HepG2 (cell line): ENCODE results near the gene L3MBTL4. TPM values are rescaled to one million over a fixed set of nuclear protein-coding genes. Genes with fewer than 3 reads are reported as not detected.

Experiments used
- ATAC-seq: fragments of 200-7000 bp; cut with Tn5 transposase; 3 replicates; pipeline ENCODE4 v1.9.1; 2020; ENCODE audit warnings: mild to moderate bottlenecking, moderate library complexity
- BruUV-seq: library from RNA; stranded (reverse); fragments of 400-500 nt; replicated peaks from 2 replicates; lab custom pipeline; 2021; lab: Mats Ljungman, UMichigan
- CTCF ChIA-PET: fragments of 300-600 bp; formaldehyde crosslinking; extraction: SDS; loops from one replicate; lab custom pipeline; 2021; ENCODE audit warnings: low total read pairs, inconsistent platforms, low intra/inter-chr PET ratio; lab: Yijun Ruan, JAX
- POLR2A ChIA-PET: fragments of 350-600 bp; sonication (Branson Sonifier 250); formaldehyde crosslinking; loops from one replicate; lab custom pipeline; 2020; ENCODE audit warnings: antibody characterized with exemption, inconsistent platforms; lab: Yijun Ruan, JAX
- DNase-seq: peaks from one replicate; pipeline ENCODE4 v3.0.0-alpha.2; 2015; ENCODE audit warnings: low spot score
- FAIRE-seq: peaks from 3 replicates; lab custom pipeline; 2011; peaks lifted over from hg19 to GRCh38; lab: Jason Lieb, UNC
- H2AFZ ChIP-seq: one replicate; pipeline ENCODE4 v1.6.1; 2011; ENCODE audit warnings: low read length, inconsistent platforms
- H3K27ac ChIP-seq: fragments of 300-600 bp; 3 replicates; pipeline ENCODE4 v1.8.0; 2011; ENCODE audit warnings: mixed run types, mild to moderate bottlenecking, mixed read lengths, low read length, inconsistent platforms; ENCODE audit not compliant: insufficient read depth; ENCODE audit errors: extremely low read length
- H3K27me3 ChIP-seq, 2 experiments: fragments of 200-600 bp in 1 of 2; 2 replicates in 1 of 2; 3 replicates in 1 of 2; pipeline versions ENCODE4 v1.6.0 to v1.8.0; 2011; ENCODE audit warnings: low read length in 2 of 2, mild to moderate bottlenecking in 2 of 2, moderate library complexity in 2 of 2, inconsistent platforms in 1 of 2; ENCODE audit not compliant: insufficient read depth in 2 of 2, control insufficient read depth in 1 of 2
- H3K36me3 ChIP-seq, 2 experiments: fragments of 200-600 bp in 1 of 2; replicated peaks in 1 of 2; 2 replicates in 1 of 2; 3 replicates in 1 of 2; pipeline versions ENCODE4 v1.5.1 to v1.8.0; 2011; ENCODE audit warnings: low read length in 2 of 2, inconsistent platforms in 1 of 2; ENCODE audit not compliant: insufficient read depth in 2 of 2, control insufficient read depth in 1 of 2
- H3K4me1 ChIP-seq: 2 replicates; pipeline ENCODE4 v1.5.1; 2012; ENCODE audit warnings: low read length, inconsistent platforms; ENCODE audit not compliant: insufficient read depth
- H3K4me2 ChIP-seq: 2 replicates; pipeline ENCODE4 v1.6.0; 2011; ENCODE audit warnings: low read depth, low read length, inconsistent platforms
- H3K4me3 ChIP-seq, 3 experiments: fragments of 200-600 bp in 1 of 3; sonication (generic), shearing (Covaris generic) in 1 of 3; replicated peaks in 1 of 3; 2 replicates each; pipeline ENCODE4 v1.5.1; 2011 to 2016; ENCODE audit warnings: low read length in 3 of 3, inconsistent platforms in 2 of 3, low read depth in 2 of 3, mild to moderate bottlenecking in 2 of 3, control low read depth in 1 of 3, mixed read lengths in 1 of 3; ENCODE audit not compliant: insufficient read depth in 1 of 3
- H3K79me2 ChIP-seq: one replicate; pipeline ENCODE4 v1.6.1; 2011; ENCODE audit warnings: low read length, inconsistent platforms; ENCODE audit not compliant: insufficient read depth
- H3K9ac ChIP-seq: 2 replicates; pipeline ENCODE4 v1.6.0; 2011; ENCODE audit warnings: mild to moderate bottlenecking, low read depth, low read length, inconsistent platforms; ENCODE audit not compliant: insufficient read depth
- H3K9me3 ChIP-seq: 2 replicates; pipeline ENCODE4 v1.5.1; 2012; ENCODE audit warnings: mild to moderate bottlenecking, low read length
- H4K20me1 ChIP-seq: 2 replicates; pipeline ENCODE4 v1.6.0; 2011; ENCODE audit warnings: inconsistent platforms, mild to moderate bottlenecking, low read length, moderate library complexity; ENCODE audit not compliant: insufficient read depth
- ADNP ChIP-seq: sonication (generic); formaldehyde crosslinking; IDR thresholded peaks from 2 replicates; pipeline ENCODE4 v1.4.0; 2020; ENCODE audit warnings: missing genetic modification reagents
- GFI1 ChIP-seq: sonication (generic); formaldehyde crosslinking; IDR thresholded peaks from 2 replicates; pipeline ENCODE4 v1.5.0; 2020; ENCODE audit warnings: missing genetic modification reagents, mild to moderate bottlenecking, borderline replicate concordance
- HHEX ChIP-seq: IDR thresholded peaks from 2 replicates; pipeline ENCODE4 v1.6.1; 2016; ENCODE audit warnings: control low read depth
- TBX3 ChIP-seq: fragments of 450-650 bp; IDR thresholded peaks from 2 replicates; pipeline ENCODE4 v1.6.1; 2017; ENCODE audit warnings: antibody characterized with exemption, mild to moderate bottlenecking, inconsistent platforms, borderline replicate concordance
- ZNF33A ChIP-seq: sonication (generic); formaldehyde crosslinking; IDR thresholded peaks from 2 replicates; pipeline ENCODE4 v1.5.1; 2020; ENCODE audit warnings: missing genetic modification reagents, mild to moderate bottlenecking, moderate library complexity, borderline replicate concordance
- ZSCAN5A ChIP-seq: sonication (generic); formaldehyde crosslinking; IDR thresholded peaks from 2 replicates; pipeline ENCODE4 v1.8.0; 2022; ENCODE audit warnings: mild to moderate bottlenecking, missing genetic modification reagents, borderline replicate concordance
- WGBS: methylation state at CpG from one replicate; pipeline ENCODE4 v1.1.6; 2017; ENCODE audit warnings: low lambda C conversion rate; 5-methylcytosine and 5-hydroxymethylcytosine counted together
- in situ Hi-C: cut with HindIII; loops from 2 replicates; pipeline ENCODE4 v1.10.0; 2017; ENCODE audit warnings: low pct_unique_long_range_greater_than_20kb; ENCODE audit not compliant: extremely low pct_ligation_motif_present
- intact Hi-C: fragments of 100-400 bp; cut with micrococcal nuclease; formaldehyde crosslinking; loops from one replicate; pipeline ENCODE4 v1.10.0; 2022; ENCODE audit not compliant: unreplicated experiment
- polyA plus RNA-seq, 8 experiments: library from polyadenylated mRNA; depleted of rRNA in 3 of 8; stranded (reverse) in 7 of 8; unstranded in 1 of 8; fragments of >200 nt; fragmentation: Illumina TruSeq in 4 of 8; extraction: Trizol in 4 of 8; gene quantifications; 2 replicates each; pipeline versions ENCODE4 v1.2.1 to v1.2.3, GENCODE V29; 2011 to 2016; ENCODE audit warnings: low read depth in 4 of 8, missing spikeins in 1 of 8, mixed read lengths in 1 of 8; ENCODE audit not compliant: insufficient read depth in 1 of 8
- total RNA-seq, 5 experiments: library from RNA; depleted of rRNA; stranded (reverse); fragments of >200 nt; fragmentation: Illumina TruSeq; extraction: Trizol; gene quantifications; 2 replicates each; pipeline ENCODE4 v1.2.3, GENCODE V29; 2016; ENCODE audit warnings: low read depth in 1 of 5

The L3MBTL4 gene
- total and polyA plus RNA-seq, 2 of the 13 experiments (the other 11 are each of a cell fraction or from before 2014, with no cell fraction given), result 10.8 to 13.3 TPM

- ATAC-seq (no peak), FAIRE-seq (no peak), DNase-seq (no peak)
- Histone ChIP-seq H3K36me3 (no peaks in the 10 kb centered on the region; a peak in 3 of 5 replicates), H3K4me2 (no peak overlapping the region), H3K27ac (no peak overlapping the region), H3K4me1 (peaks cover 18% of the 10 kb centered on the region), H3K79me2 (no peaks in the 10 kb centered on the region), H2AFZ (no peak overlapping the region), H3K4me3 (no peak overlapping the region), H3K9ac (no peak overlapping the region), H4K20me1 (no peaks in the 10 kb centered on the region), H3K27me3 (no peaks in the 10 kb centered on the region), H3K9me3 (no peaks in the 10 kb centered on the region)
- 91% methylated on average over 5 of the region's 5 CpGs for whole genome bisulfite sequencing
- ChIA-PET POLR2A (no interaction called here), CTCF (no interaction called here)
- intact Hi-C loops (no loop called here), in situ Hi-C loops (no loop called here)
- BruUV-seq, result no TSS peak
- TF ChIP-seq ZSCAN5A (CRISPR knock-in tag), result no peak
- no peak for TF ChIP-seq ZNF33A (CRISPR knock-in tag)
- TF ChIP-seq HHEX (CRISPR knock-in tag), result no peak
Observed at GRCh38 chr18:6010284-6010683, 404.4 kb downstream of the L3MBTL4 start.

- ATAC-seq (no peak), FAIRE-seq (no peak), DNase-seq (no peak)
- Histone ChIP-seq H3K79me2 (no peaks in the 10 kb centered on the region), H2AFZ (no peak overlapping the region), H3K36me3 (no peaks in the 10 kb centered on the region; a peak in 3 of 5 replicates), H3K4me2 (no peak overlapping the region), H3K9me3 (no peaks in the 10 kb centered on the region), H3K4me3 (no peak overlapping the region), H3K4me1 (peaks cover 13% of the 10 kb centered on the region), H3K9ac (no peak overlapping the region), H3K27ac (no peak overlapping the region), H4K20me1 (no peaks in the 10 kb centered on the region), H3K27me3 (no peaks in the 10 kb centered on the region)
- CTCF ChIA-PET, result no interaction called here
- in situ Hi-C loops (no loop called here), intact Hi-C loops (no loop called here)
- 93% methylated on average over 4 of the region's 4 CpGs for WGBS
- POLR2A ChIA-PET, result no interaction called here
- BruUV-seq, result no TSS peak
- TF ChIP-seq GFI1 (CRISPR knock-in tag), result no peak
- no peak for TF ChIP-seq ADNP (CRISPR knock-in tag)
- no peak for TF ChIP-seq TBX3
Observed at GRCh38 chr18:6009756-6010155, 405.0 kb downstream of the L3MBTL4 start.
